Keratinocyte (primary cell): Measurements from ENCODE around the gene ANXA5.

Source experiments
- EZH2 ChIP-seq: IDR thresholded peaks from one replicate; pipeline ENCODE4 v1.6.1; 2012; ENCODE audit warnings: inconsistent platforms, mild to moderate bottlenecking, low read length, moderate library complexity
- TF ChIP-seq, protein P1 (sequence below), 3 experiments: IDR thresholded peaks in 1 of 3; conservative IDR thresholded peaks in 1 of 3; optimal IDR thresholded peaks in 1 of 3; 2 replicates in 2 of 3; 3 replicates in 1 of 3; pipeline versions ENCODE3 to v1.5.1; 2011; ENCODE audit warnings: low read length in 3 of 3, mild to moderate bottlenecking in 3 of 3, moderate library complexity in 2 of 3, control low read depth in 1 of 3, inconsistent platforms in 1 of 3; ENCODE audit not compliant: insufficient read depth in 2 of 3; ENCODE audit errors: extremely low read depth in 1 of 3

- TF ChIP-seq, protein P1, sequence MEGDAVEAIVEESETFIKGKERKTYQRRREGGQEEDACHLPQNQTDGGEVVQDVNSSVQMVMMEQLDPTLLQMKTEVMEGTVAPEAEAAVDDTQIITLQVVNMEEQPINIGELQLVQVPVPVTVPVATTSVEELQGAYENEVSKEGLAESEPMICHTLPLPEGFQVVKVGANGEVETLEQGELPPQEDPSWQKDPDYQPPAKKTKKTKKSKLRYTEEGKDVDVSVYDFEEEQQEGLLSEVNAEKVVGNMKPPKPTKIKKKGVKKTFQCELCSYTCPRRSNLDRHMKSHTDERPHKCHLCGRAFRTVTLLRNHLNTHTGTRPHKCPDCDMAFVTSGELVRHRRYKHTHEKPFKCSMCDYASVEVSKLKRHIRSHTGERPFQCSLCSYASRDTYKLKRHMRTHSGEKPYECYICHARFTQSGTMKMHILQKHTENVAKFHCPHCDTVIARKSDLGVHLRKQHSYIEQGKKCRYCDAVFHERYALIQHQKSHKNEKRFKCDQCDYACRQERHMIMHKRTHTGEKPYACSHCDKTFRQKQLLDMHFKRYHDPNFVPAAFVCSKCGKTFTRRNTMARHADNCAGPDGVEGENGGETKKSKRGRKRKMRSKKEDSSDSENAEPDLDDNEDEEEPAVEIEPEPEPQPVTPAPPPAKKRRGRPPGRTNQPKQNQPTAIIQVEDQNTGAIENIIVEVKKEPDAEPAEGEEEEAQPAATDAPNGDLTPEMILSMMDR (optimal IDR thresholded peaks at IDR 0.05 in 1 of 3, IDR thresholded peaks at IDR 0.05 in 1 of 3, conservative IDR thresholded peaks at IDR 0.05 in 1 of 3; ENCODE audit: extremely low read depth in 1 of 3, insufficient read depth in 2 of 3, low read length in 3 of 3): no peak
- no peak for TF ChIP-seq EZH2
Measured at GRCh38 chr4:121711263-121712000, 14.7 kb upstream of the ANXA5 start.
